HEK293 (cell line): ENCODE results near the gene ZFP36L1.

Experiments used
- CTCF ChIA-PET: fragments of 350-600 bp; formaldehyde crosslinking; extraction: SDS; loops from one replicate; lab custom pipeline; 2021; ENCODE audit warnings: antibody characterized with exemption; lab: Yijun Ruan, JAX
- POLR2A ChIA-PET: fragments of 300-600 bp; formaldehyde crosslinking; extraction: SDS; loops from one replicate; lab custom pipeline; 2020; ENCODE audit warnings: antibody characterized with exemption, inconsistent platforms; lab: Yijun Ruan, JAX
- H3K27ac ChIP-seq: fragments of 200-500 bp; sonication (Bioruptor generic); 2 replicates; pipeline ENCODE4 v1.5.1; 2014; ENCODE audit warnings: low read depth, low read length, control low read depth, inconsistent platforms; ENCODE audit errors: extremely low read depth
- H3K36me3 ChIP-seq, 2 experiments: fragments of 200-500 bp in 1 of 2; sonication (Bioruptor generic) in 1 of 2; 1 replicate in 1 of 2; 2 replicates in 1 of 2; pipeline ENCODE4 v1.5.1; 2014 to 2017; ENCODE audit warnings: inconsistent platforms in 2 of 2, low read length in 2 of 2; ENCODE audit not compliant: control insufficient read depth in 2 of 2, insufficient read depth in 1 of 2
- H3K4me1 ChIP-seq: fragments of 200-500 bp; sonication (Bioruptor generic); 2 replicates; pipeline ENCODE4 v1.5.1; 2014; ENCODE audit warnings: mild to moderate bottlenecking, low read length, inconsistent platforms; ENCODE audit not compliant: control insufficient read depth, insufficient read depth
- H3K4me3 ChIP-seq: 2 replicates; pipeline ENCODE4 v1.5.1; 2011; ENCODE audit warnings: low read depth, mild to moderate bottlenecking, control low read depth, low read length, moderate library complexity
- H3K9me3 ChIP-seq: fragments of 200-500 bp; sonication (Bioruptor generic); 2 replicates; pipeline ENCODE4 v1.5.1; 2014; ENCODE audit warnings: low read depth, low read length, inconsistent platforms; ENCODE audit not compliant: control insufficient read depth, insufficient read depth
- BCL11A ChIP-seq: fragments of 450-650 bp; formaldehyde crosslinking; IDR thresholded peaks from 2 replicates; pipeline ENCODE4 v1.5.1; 2016; ENCODE audit warnings: low read depth, missing biosample characterization, missing genetic modification characterization
- HOXD13 ChIP-seq: sonication (generic); formaldehyde crosslinking; IDR thresholded peaks from 2 replicates; pipeline ENCODE4 v1.8.0; 2022; ENCODE audit warnings: missing genetic modification reagents, borderline replicate concordance
- MEIS1 ChIP-seq: sonication (generic); formaldehyde crosslinking; IDR thresholded peaks from 2 replicates; pipeline ENCODE4 v1.8.1; 2022; ENCODE audit warnings: missing genetic modification reagents, mild to moderate bottlenecking, borderline replicate concordance
- OSR2 ChIP-seq: fragments of 450-650 bp; formaldehyde crosslinking; IDR thresholded peaks from 2 replicates; pipeline ENCODE4 v1.5.1; 2016; ENCODE audit warnings: missing biosample characterization, missing genetic modification characterization
- TCF7L2 ChIP-seq: IDR thresholded peaks from 2 replicates; pipeline ENCODE4 v1.6.1; 2011; ENCODE audit warnings: low read depth, mild to moderate bottlenecking, inconsistent platforms, low read length, moderate library complexity, borderline replicate concordance
- ZBTB17 ChIP-seq: fragments of 450-650 bp; formaldehyde crosslinking; IDR thresholded peaks from 2 replicates; pipeline ENCODE4 v1.5.1; 2016; ENCODE audit warnings: missing biosample characterization, missing genetic modification characterization
- ZNF114 ChIP-seq: fragments of 450-650 bp; formaldehyde crosslinking; IDR thresholded peaks from 2 replicates; pipeline ENCODE4 v1.5.0; 2017; ENCODE audit warnings: missing biosample characterization, missing genetic modification characterization
- ZNF132 ChIP-seq: fragments of 450-650 bp; formaldehyde crosslinking; IDR thresholded peaks from 2 replicates; pipeline ENCODE4 v1.5.1; 2017; ENCODE audit warnings: missing biosample characterization, missing genetic modification characterization, borderline replicate concordance
- ZNF133 ChIP-seq: fragments of 450-650 bp; formaldehyde crosslinking; IDR thresholded peaks from 2 replicates; pipeline ENCODE4 v1.5.1; 2016; ENCODE audit warnings: missing biosample characterization, missing genetic modification characterization
- ZNF140 ChIP-seq: fragments of 450-650 bp; formaldehyde crosslinking; IDR thresholded peaks from 2 replicates; pipeline ENCODE4 v1.5.1; 2016; ENCODE audit warnings: missing biosample characterization, missing genetic modification characterization
- ZNF146 ChIP-seq: fragments of 450-650 bp; formaldehyde crosslinking; IDR thresholded peaks from 2 replicates; pipeline ENCODE4 v1.5.1; 2016; ENCODE audit warnings: missing biosample characterization, missing genetic modification characterization
- ZNF16 ChIP-seq: fragments of 450-650 bp; formaldehyde crosslinking; IDR thresholded peaks from 2 replicates; pipeline ENCODE4 v1.5.1; 2016; ENCODE audit warnings: low read depth, missing biosample characterization, missing genetic modification characterization
- ZNF184 ChIP-seq: fragments of 450-650 bp; IDR thresholded peaks from 2 replicates; pipeline ENCODE4 v1.5.1; 2018; ENCODE audit warnings: missing biosample characterization, mild to moderate bottlenecking, missing genetic modification characterization
- ZNF2 ChIP-seq: fragments of 450-650 bp; formaldehyde crosslinking; IDR thresholded peaks from 2 replicates; pipeline ENCODE4 v1.5.1; 2016; ENCODE audit warnings: missing biosample characterization, missing genetic modification characterization
- ZNF211 ChIP-seq: fragments of 450-650 bp; formaldehyde crosslinking; IDR thresholded peaks from 2 replicates; pipeline ENCODE4 v1.5.1; 2016; ENCODE audit warnings: low read depth, missing biosample characterization, missing genetic modification characterization
- ZNF24 ChIP-seq: fragments of 450-650 bp; formaldehyde crosslinking; IDR thresholded peaks from 2 replicates; pipeline ENCODE4 v1.5.1; 2016; ENCODE audit warnings: missing biosample characterization, missing genetic modification characterization
- ZNF266 ChIP-seq: fragments of 450-650 bp; formaldehyde crosslinking; IDR thresholded peaks from 2 replicates; pipeline ENCODE4 v1.5.1; 2016; ENCODE audit warnings: missing biosample characterization, missing genetic modification characterization, low read depth
- ZNF280D ChIP-seq: fragments of 450-650 bp; formaldehyde crosslinking; IDR thresholded peaks from 2 replicates; pipeline ENCODE4 v1.5.1; 2016; ENCODE audit warnings: missing biosample characterization, missing genetic modification characterization
- ZNF335 ChIP-seq: fragments of 450-650 bp; formaldehyde crosslinking; conservative IDR thresholded peaks from 2 replicates; pipeline ENCODE4 v1.5.1; 2016; ENCODE audit warnings: missing biosample characterization, missing genetic modification characterization
- ZNF433 ChIP-seq: fragments of 450-650 bp; formaldehyde crosslinking; IDR thresholded peaks from 2 replicates; pipeline ENCODE4 v1.5.1; 2016; ENCODE audit warnings: missing biosample characterization, missing genetic modification characterization, low read depth
- ZNF558 ChIP-seq: fragments of 450-650 bp; formaldehyde crosslinking; IDR thresholded peaks from 2 replicates; pipeline ENCODE4 v1.5.1; 2016; ENCODE audit warnings: missing biosample characterization, missing genetic modification characterization
- ZNF560 ChIP-seq: fragments of 450-650 bp; formaldehyde crosslinking; IDR thresholded peaks from 2 replicates; pipeline ENCODE4 v1.5.1; 2017; ENCODE audit warnings: missing biosample characterization, missing genetic modification characterization, borderline replicate concordance
- ZNF624 ChIP-seq: fragments of 450-650 bp; formaldehyde crosslinking; IDR thresholded peaks from 2 replicates; pipeline ENCODE4 v1.5.1; 2017; ENCODE audit warnings: missing biosample characterization, missing genetic modification characterization
- ZNF629 ChIP-seq: fragments of 450-650 bp; formaldehyde crosslinking; IDR thresholded peaks from 2 replicates; pipeline ENCODE4 v1.5.1; 2017; ENCODE audit warnings: missing biosample characterization, missing genetic modification characterization
- ZNF76 ChIP-seq: fragments of 450-650 bp; formaldehyde crosslinking; IDR thresholded peaks from 2 replicates; pipeline ENCODE4; 2016; ENCODE audit warnings: low read depth, missing biosample characterization, missing genetic modification characterization, borderline replicate concordance
- ZNF776 ChIP-seq: fragments of 450-650 bp; formaldehyde crosslinking; IDR thresholded peaks from 2 replicates; pipeline ENCODE4 v1.5.0; 2017; ENCODE audit warnings: missing biosample characterization, missing genetic modification characterization, borderline replicate concordance
- ZNF843 ChIP-seq: fragments of 450-650 bp; formaldehyde crosslinking; IDR thresholded peaks from 2 replicates; pipeline ENCODE4 v1.5.1; 2016; ENCODE audit warnings: missing biosample characterization, missing genetic modification characterization
- ZSCAN16 ChIP-seq: fragments of 450-650 bp; formaldehyde crosslinking; IDR thresholded peaks from 2 replicates; pipeline ENCODE4 v1.5.1; 2016; ENCODE audit warnings: missing biosample characterization, missing genetic modification characterization
- TF ChIP-seq, protein P1 (sequence below): fragments of 450-650 bp; IDR thresholded peaks from 2 replicates; pipeline ENCODE4 v1.5.1; 2018; ENCODE audit warnings: missing biosample characterization, mild to moderate bottlenecking, missing genetic modification characterization
- TF ChIP-seq, protein P2 (sequence below): fragments of 450-650 bp; formaldehyde crosslinking; IDR thresholded peaks from 2 replicates; pipeline ENCODE4 v1.5.1; 2016; ENCODE audit warnings: missing biosample characterization, missing genetic modification characterization

ZFP36L1 gene

DNA sequence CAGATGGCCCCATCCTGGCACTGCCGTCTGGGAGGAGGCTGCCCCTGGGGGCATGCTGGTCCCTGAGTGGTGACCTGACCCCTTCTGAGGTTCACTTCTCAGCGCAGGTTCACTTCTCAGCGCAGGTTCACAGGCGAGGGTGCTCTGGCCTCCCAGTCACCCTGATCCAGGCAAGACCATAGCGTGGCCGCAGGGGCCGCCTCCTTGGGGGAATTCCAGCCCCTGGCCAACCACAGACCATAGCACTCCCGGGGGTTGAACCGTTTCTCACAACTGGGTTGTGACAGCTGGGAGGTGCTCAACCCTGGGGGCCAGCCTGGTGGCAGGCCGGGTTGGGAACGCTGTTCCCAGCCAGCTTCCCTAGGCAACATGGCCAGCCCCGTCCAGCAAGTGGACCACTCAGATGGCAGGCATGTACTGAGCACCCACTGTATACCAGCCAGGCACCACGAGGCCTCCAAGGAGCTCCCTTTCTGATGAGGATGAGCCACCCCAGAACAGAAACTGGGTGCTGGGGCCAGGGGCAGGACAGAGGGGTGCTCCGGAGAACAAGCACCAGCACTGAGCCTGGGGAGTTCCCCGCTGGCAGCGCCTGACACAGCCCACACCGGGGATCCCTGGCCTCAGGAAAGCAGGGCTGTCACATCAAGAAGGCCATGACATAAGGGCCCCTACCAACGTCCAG, 28.3 kb upstream of the ZFP36L1 start:
- Histone ChIP-seq H3K4me3 (no peak overlapping the region), H3K4me1 (peaks cover 5% of the 10 kb centered on the region; the same call in 1 of the 2 replicates), H3K9me3 (no peaks in the 10 kb centered on the region), H3K27ac (no peak overlapping the region), H3K36me3 (no peaks in the 10 kb centered on the region)
- CTCF ChIA-PET = interaction anchor here (1.2 kb wide), 1 partner anchor 23 kb away, joined by 6 read pairs; no protein-coding TSS in a partner anchor
- TF ChIP-seq BCL11A (no peak), MEIS1 (CRISPR knock-in tag) (no peak), ZNF433 (tag by site-specific recombination) (no peak), ZNF146 (no peak), ZNF24 (tag by site-specific recombination) (no peak), ZSCAN16 (tag by site-specific recombination) (no peak), ZNF335 (tag by site-specific recombination) (no peak), ZNF140 (tag by site-specific recombination) (no peak), ZNF211 (tag by site-specific recombination) (no peak), ZNF266 (tag by site-specific recombination) (no peak), HOXD13 (no peak), ZNF133 (tag by site-specific recombination) (no peak), ZNF624 (tag by site-specific recombination) (no peak), ZNF184 (tag by site-specific recombination) (no peak), ZNF16 (tag by site-specific recombination) (no peak), ZNF776 (tag by site-specific recombination) (no peak), ZNF2 (tag by site-specific recombination) (no peak), OSR2 (tag by site-specific recombination) (no peak), ZNF132 (no peak)
- POLR2A ChIA-PET = no interaction called here

DNA sequence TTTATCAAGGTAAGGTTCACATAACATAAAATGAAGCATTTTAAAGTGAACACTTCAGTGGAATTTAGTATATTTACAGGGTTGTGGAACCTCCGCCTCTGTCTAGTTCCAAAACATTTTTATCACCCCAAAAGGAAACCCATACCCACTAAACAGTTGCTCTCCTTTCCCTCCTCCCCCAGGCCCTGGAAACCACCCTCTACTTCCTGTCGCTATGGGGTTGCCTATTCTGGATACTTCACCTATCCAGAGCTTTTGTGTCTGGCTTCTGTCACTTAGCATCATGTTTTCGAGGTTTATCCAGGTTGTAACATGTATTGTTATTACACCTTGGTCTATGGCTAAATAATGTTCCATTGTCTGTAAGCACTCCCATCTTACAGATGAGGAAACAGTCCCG, 27.7 kb upstream of the ZFP36L1 start:
- ChIA-PET CTCF (interaction anchor here (0.6 to 5.0 kb wide), 4 partner anchors 8 to 887 kb away, joined by 3 to 33 read pairs (median 6); no protein-coding TSS in a partner anchor), POLR2A (no interaction called here)
- peaks cover 8% of the 10 kb centered on the region; the same call in 1 of the 2 replicates for H3K4me1 ChIP-seq
- H3K4me3 ChIP-seq = no peak overlapping the region
- no peaks in the 10 kb centered on the region for H3K36me3 ChIP-seq
- no peaks in the 10 kb centered on the region for H3K9me3 ChIP-seq
- H3K27ac ChIP-seq = no peak overlapping the region
- TF ChIP-seq, protein P1, sequence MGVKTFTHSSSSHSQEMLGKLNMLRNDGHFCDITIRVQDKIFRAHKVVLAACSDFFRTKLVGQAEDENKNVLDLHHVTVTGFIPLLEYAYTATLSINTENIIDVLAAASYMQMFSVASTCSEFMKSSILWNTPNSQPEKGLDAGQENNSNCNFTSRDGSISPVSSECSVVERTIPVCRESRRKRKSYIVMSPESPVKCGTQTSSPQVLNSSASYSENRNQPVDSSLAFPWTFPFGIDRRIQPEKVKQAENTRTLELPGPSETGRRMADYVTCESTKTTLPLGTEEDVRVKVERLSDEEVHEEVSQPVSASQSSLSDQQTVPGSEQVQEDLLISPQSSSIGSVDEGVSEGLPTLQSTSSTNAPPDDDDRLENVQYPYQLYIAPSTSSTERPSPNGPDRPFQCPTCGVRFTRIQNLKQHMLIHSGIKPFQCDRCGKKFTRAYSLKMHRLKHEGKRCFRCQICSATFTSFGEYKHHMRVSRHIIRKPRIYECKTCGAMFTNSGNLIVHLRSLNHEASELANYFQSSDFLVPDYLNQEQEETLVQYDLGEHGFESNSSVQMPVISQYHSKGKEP (tag by site-specific recombination) = no peak
- TF ChIP-seq ZNF184 (tag by site-specific recombination) (no peak), OSR2 (tag by site-specific recombination) (no peak), ZNF146 (no peak), TCF7L2 (no peak), ZNF558 (tag by site-specific recombination) (no peak), ZBTB17 (no peak), ZNF76 (tag by site-specific recombination) (no peak), ZNF280D (tag by site-specific recombination) (no peak), ZNF560 (tag by site-specific recombination) (no peak), ZNF114 (tag by site-specific recombination) (no peak), ZNF843 (tag by site-specific recombination) (no peak), ZNF629 (tag by site-specific recombination) (no peak)
- TF ChIP-seq, protein P2, sequence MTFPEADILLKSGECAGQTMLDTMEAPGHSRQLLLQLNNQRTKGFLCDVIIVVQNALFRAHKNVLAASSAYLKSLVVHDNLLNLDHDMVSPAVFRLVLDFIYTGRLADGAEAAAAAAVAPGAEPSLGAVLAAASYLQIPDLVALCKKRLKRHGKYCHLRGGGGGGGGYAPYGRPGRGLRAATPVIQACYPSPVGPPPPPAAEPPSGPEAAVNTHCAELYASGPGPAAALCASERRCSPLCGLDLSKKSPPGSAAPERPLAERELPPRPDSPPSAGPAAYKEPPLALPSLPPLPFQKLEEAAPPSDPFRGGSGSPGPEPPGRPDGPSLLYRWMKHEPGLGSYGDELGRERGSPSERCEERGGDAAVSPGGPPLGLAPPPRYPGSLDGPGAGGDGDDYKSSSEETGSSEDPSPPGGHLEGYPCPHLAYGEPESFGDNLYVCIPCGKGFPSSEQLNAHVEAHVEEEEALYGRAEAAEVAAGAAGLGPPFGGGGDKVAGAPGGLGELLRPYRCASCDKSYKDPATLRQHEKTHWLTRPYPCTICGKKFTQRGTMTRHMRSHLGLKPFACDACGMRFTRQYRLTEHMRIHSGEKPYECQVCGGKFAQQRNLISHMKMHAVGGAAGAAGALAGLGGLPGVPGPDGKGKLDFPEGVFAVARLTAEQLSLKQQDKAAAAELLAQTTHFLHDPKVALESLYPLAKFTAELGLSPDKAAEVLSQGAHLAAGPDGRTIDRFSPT = no peak
